Tibial nerve (tissue), 4 donors: ENCODE measurements around the gene TNXB. TPM values are rescaled to one million over a fixed set of nuclear protein-coding genes. Genes with fewer than 3 reads are reported as not detected.
"Not testable (repeated sequence)": the region's sequence is repeated elsewhere in the genome, so short reads cannot be mapped to it uniquely, and the experiment has no call there.

Experiments used
- DNase-seq, 2 donors: peaks; one replicate each; pipeline ENCODE4 v3.0.0-alpha.2; 2019; ENCODE audit warnings: low spot score in 2 of 2
- H3K27ac ChIP-seq, 4 donors: fragments of 200-600 bp; sonication (generic) in 3 of 4; one replicate each; pipeline ENCODE4 v1.5.1; 2017 to 2019; ENCODE audit warnings: mild to moderate bottlenecking in 1 of 4
- H3K27me3 ChIP-seq, 2 donors: fragments of 200-600 bp; sonication (generic) in 1 of 2; one replicate each; pipeline versions ENCODE4 v1.5.1 to v1.6.0; 2017 to 2019
- H3K36me3 ChIP-seq, 3 donors: fragments of 200-600 bp; sonication (generic); one replicate each; pipeline ENCODE4 v1.5.1; 2018 to 2019
- H3K4me1 ChIP-seq, 4 donors: fragments of 200-600 bp; sonication (generic) in 3 of 4; one replicate each; pipeline ENCODE4 v1.5.1; 2017 to 2019
- H3K4me3 ChIP-seq, 4 donors: fragments of 200-600 bp; sonication (generic) in 3 of 4; one replicate each; pipeline ENCODE4 v1.5.1; 2017 to 2019; ENCODE audit warnings: mild to moderate bottlenecking in 1 of 4, moderate library complexity in 1 of 4
- H3K9me3 ChIP-seq, 4 donors: fragments of 200-600 bp; sonication (generic) in 3 of 4; one replicate each; pipeline ENCODE4 v1.5.1; 2017 to 2019
- WGBS, 2 donors: methylation state at CpG; one replicate each; pipeline ENCODE4 v1.1.5; 2018; 5-methylcytosine and 5-hydroxymethylcytosine counted together
- small RNA-seq: library from RNA; depleted of rRNA; stranded (forward); fragments of <200 nt; gene quantifications from one replicate; pipeline ENCODE3, GENCODE V24; 2016
- total RNA-seq, 4 donors: library from RNA; depleted of rRNA; stranded (reverse); fragments of >200 nt; gene quantifications; one replicate each; pipeline ENCODE4 v1.1.0, GENCODE V29; 2016

TNXB gene
- total RNA-seq, 4 donors from 2014 or later = 231 to 547 (median 297) TPM

GRCh38 chr6:32007086-32007485 is 102.1 kb downstream of the TNXB start:
- not testable (repeated sequence) for H3K4me3 ChIP-seq, H3K36me3 ChIP-seq, H3K4me1 ChIP-seq, H3K27me3 ChIP-seq, H3K27ac ChIP-seq, H3K9me3 ChIP-seq, DNase-seq
- 62 to 79% methylated on average over 6 to 9 of the region's 12 CpGs for WGBS, 2 donors

- not testable (repeated sequence) for DNase-seq, H3K36me3 ChIP-seq, H3K27ac ChIP-seq, H3K27me3 ChIP-seq, H3K9me3 ChIP-seq, H3K4me3 ChIP-seq, H3K4me1 ChIP-seq
- 61 to 82% methylated on average over 3 to 7 of the region's 8 CpGs for WGBS, 2 donors
Observed at GRCh38 chr6:32005991-32006529, 103.1 kb downstream of the TNXB start.

- not testable (repeated sequence) for DNase-seq, H3K9me3 ChIP-seq, H3K27me3 ChIP-seq, H3K4me3 ChIP-seq, H3K36me3 ChIP-seq, H3K27ac ChIP-seq, H3K4me1 ChIP-seq
- 77% methylated on average over 3 of the region's 9 CpGs; no CpG with 5 or more reads in 1 of the 2 donors for WGBS, 2 donors
Observed at GRCh38 chr6:32005538-32005880, 103.6 kb downstream of the TNXB start.

GRCh38 chr6:32004864-32005537 is 104.1 kb downstream of the TNXB start:
- DNase-seq, H3K27ac ChIP-seq, H3K36me3 ChIP-seq, H3K4me1 ChIP-seq, H3K9me3 ChIP-seq, H3K4me3 ChIP-seq, H3K27me3 ChIP-seq: not testable (repeated sequence)
- WGBS, 2 donors = 68 to 69% methylated on average over 7 to 9 of the region's 13 CpGs

- not testable (repeated sequence) for H3K9me3 ChIP-seq, H3K4me1 ChIP-seq, H3K36me3 ChIP-seq, DNase-seq, H3K27ac ChIP-seq, H3K27me3 ChIP-seq, H3K4me3 ChIP-seq
- 68 to 86% methylated on average over 3 to 4 of the region's 4 CpGs for WGBS, 2 donors
Observed at GRCh38 chr6:32004393-32004792, 104.7 kb downstream of the TNXB start.

- not testable (repeated sequence) for H3K4me1 ChIP-seq, H3K4me3 ChIP-seq, H3K27me3 ChIP-seq, H3K9me3 ChIP-seq, H3K27ac ChIP-seq, DNase-seq, H3K36me3 ChIP-seq
- no CpG with 5 or more reads among the region's 7 CpGs for WGBS, 2 donors
Observed at GRCh38 chr6:32003301-32003700, 105.8 kb downstream of the TNXB start.

- H3K4me1 ChIP-seq, H3K27ac ChIP-seq, H3K4me3 ChIP-seq, H3K36me3 ChIP-seq, H3K27me3 ChIP-seq, DNase-seq, H3K9me3 ChIP-seq: not testable (repeated sequence)
- WGBS, 2 donors = no CpG with 5 or more reads among the region's 15 CpGs
Observed at GRCh38 chr6:32002546-32003268, 106.4 kb downstream of the TNXB start.

GRCh38 chr6:31996385-31996784 is 112.8 kb downstream of the TNXB start:
- not testable (repeated sequence) for H3K27me3 ChIP-seq, H3K9me3 ChIP-seq, H3K36me3 ChIP-seq, DNase-seq, H3K4me1 ChIP-seq, H3K27ac ChIP-seq, H3K4me3 ChIP-seq
- 88% methylated on average over 5 of the region's 6 CpGs; no CpG with 5 or more reads in 1 of the 2 donors for WGBS, 2 donors

GRCh38 chr6:31994421-31994820 is 114.7 kb downstream of the TNXB start:
- no CpG with 5 or more reads among the region's 14 CpGs for WGBS, 2 donors
- not testable (repeated sequence) for H3K27me3 ChIP-seq, H3K36me3 ChIP-seq, H3K4me1 ChIP-seq, H3K9me3 ChIP-seq, H3K4me3 ChIP-seq, DNase-seq, H3K27ac ChIP-seq

Small RNAs within 50 kb of the gene (small RNA-seq; reads per million reads assigned to genes)
- gene RNA5SP206 = not detected

Other genes starting within 250 kb of the TNXB start
- gene NEU1, start 246.5 kb downstream of the TNXB start, total RNA-seq = 10 to 100 TPM; 25.8 to 44.6 (median 33.8) TPM
- under 1 TPM in 3 of 4 donors, not detected in 1; 0.22 to 0.84 (median 0.59) TPM for gene SLC44A4, start 230.3 kb downstream of the TNXB start, total RNA-seq
- 10 to 100 TPM; 38.2 to 63.9 (median 46.8) TPM for gene EHMT2, start 211.6 kb downstream of the TNXB start, total RNA-seq
- gene ZBTB12, start 207.3 kb downstream of the TNXB start, total RNA-seq = 1 to 10 TPM in 3 of 4 donors, under 1 TPM in 1; 0.63 to 3.5 (median 2.9) TPM
- gene C2, start 181.6 kb downstream of the TNXB start, total RNA-seq = 10 to 100 TPM in 1 of 4 donors, 1 to 10 TPM in 3; 4.6 to 17.4 (median 6.1) TPM
- gene CFB, start 163.2 kb downstream of the TNXB start, total RNA-seq = 10 to 100 TPM; 15.7 to 66.5 (median 26.2) TPM
- gene NELFE, start 150.4 kb downstream of the TNXB start, total RNA-seq = 100 to 1,000 TPM in 1 of 4 donors, 10 to 100 TPM in 3; 74.1 to 101 (median 88.6) TPM
- 10 to 100 TPM; 47.1 to 83.1 (median 48.2) TPM for gene SKIC2, start 150.2 kb downstream of the TNXB start, total RNA-seq
- 10 to 100 TPM; 16.2 to 46.1 (median 34.3) TPM for gene DXO, start 137.2 kb downstream of the TNXB start, total RNA-seq
- 100 to 1,000 TPM; 230 to 361 (median 258) TPM for gene C4A, start 127.3 kb downstream of the TNXB start, total RNA-seq
- 100 to 1,000 TPM; 266 to 420 (median 299) TPM for gene C4B, start 94.5 kb downstream of the TNXB start, total RNA-seq
- gene CYP21A2, start 70.9 kb downstream of the TNXB start, total RNA-seq = 10 to 100 TPM in 1 of 4 donors, 1 to 10 TPM in 3; 1.0 to 15.3 (median 3.9) TPM
- gene ATF6B, start 18.9 kb upstream of the TNXB start, total RNA-seq = 100 to 1,000 TPM in 3 of 4 donors, 10 to 100 TPM in 1; 74.3 to 121 (median 102) TPM
- gene FKBPL, start 20.9 kb upstream of the TNXB start, total RNA-seq = 1 to 10 TPM; 1.3 to 5.4 (median 3.0) TPM
- gene PRRT1, start 42.6 kb upstream of the TNXB start, total RNA-seq = 1 to 10 TPM in 2 of 4 donors, under 1 TPM in 2; 0.21 to 2.7 (median 1.7) TPM
- gene PPT2, start 44.8 kb upstream of the TNXB start, total RNA-seq = 10 to 100 TPM; 33.0 to 75.2 (median 40.1) TPM
- gene EGFL8, start 55.3 kb upstream of the TNXB start, total RNA-seq = 100 to 1,000 TPM; 108 to 388 (median 270) TPM
- gene AGPAT1, start 66.7 kb upstream of the TNXB start, total RNA-seq = 10 to 100 TPM; 45.3 to 52.2 (median 48.1) TPM
- gene RNF5, start 69.1 kb upstream of the TNXB start, total RNA-seq = 100 to 1,000 TPM in 2 of 4 donors, 10 to 100 TPM in 2; 74.5 to 117 (median 107) TPM
- gene AGER, start 74.9 kb upstream of the TNXB start, total RNA-seq = 10 to 100 TPM in 1 of 4 donors, 1 to 10 TPM in 3; 4.0 to 12.7 (median 5.8) TPM
- 10 to 100 TPM; 55.0 to 75.0 (median 61.9) TPM for gene PBX2, start 80.9 kb upstream of the TNXB start, total RNA-seq
- 10 to 100 TPM in 2 of 4 donors, 1 to 10 TPM in 2; 5.9 to 17.7 (median 8.8) TPM for gene GPSM3, start 83.3 kb upstream of the TNXB start, total RNA-seq
- gene NOTCH4, start 114.7 kb upstream of the TNXB start, total RNA-seq = 10 to 100 TPM; 22.4 to 50.2 (median 31.9) TPM